Loucy (cell line): ENCODE results near the gene COX6B2.

Experiments
- CTCF ChIP-seq: fragments of 200-600 bp; sonication (generic); conservative IDR thresholded peaks from 2 replicates; pipeline ENCODE4 v1.5.1; 2014; ENCODE audit warnings: mild to moderate bottlenecking, antibody characterized with exemption, low read length
- EZH2phosphoT487 ChIP-seq: fragments of 200-600 bp; IDR thresholded peaks from 2 replicates; pipeline ENCODE4 v1.6.1; 2018; ENCODE audit warnings: antibody characterized with exemption, mild to moderate bottlenecking, moderate library complexity, borderline replicate concordance

- TF ChIP-seq CTCF (no peak), EZH2phosphoT487 (no peak)
Measured at GRCh38 chr19:55336101-55336500, 18.4 kb downstream of the COX6B2 start.
